NCI-H524 treated with DMSO at 0.1 percent for 48 hours (cell line): ENCODE data around the gene SPART.
A peak's percentile ranks its signal among the peaks of the same experiment; 100 is the strongest.

Experiments
- DNase-seq: peaks from one replicate; lab custom pipeline; 2025; lab: John Stamatoyannopoulos, UW

SPART gene, protein sequence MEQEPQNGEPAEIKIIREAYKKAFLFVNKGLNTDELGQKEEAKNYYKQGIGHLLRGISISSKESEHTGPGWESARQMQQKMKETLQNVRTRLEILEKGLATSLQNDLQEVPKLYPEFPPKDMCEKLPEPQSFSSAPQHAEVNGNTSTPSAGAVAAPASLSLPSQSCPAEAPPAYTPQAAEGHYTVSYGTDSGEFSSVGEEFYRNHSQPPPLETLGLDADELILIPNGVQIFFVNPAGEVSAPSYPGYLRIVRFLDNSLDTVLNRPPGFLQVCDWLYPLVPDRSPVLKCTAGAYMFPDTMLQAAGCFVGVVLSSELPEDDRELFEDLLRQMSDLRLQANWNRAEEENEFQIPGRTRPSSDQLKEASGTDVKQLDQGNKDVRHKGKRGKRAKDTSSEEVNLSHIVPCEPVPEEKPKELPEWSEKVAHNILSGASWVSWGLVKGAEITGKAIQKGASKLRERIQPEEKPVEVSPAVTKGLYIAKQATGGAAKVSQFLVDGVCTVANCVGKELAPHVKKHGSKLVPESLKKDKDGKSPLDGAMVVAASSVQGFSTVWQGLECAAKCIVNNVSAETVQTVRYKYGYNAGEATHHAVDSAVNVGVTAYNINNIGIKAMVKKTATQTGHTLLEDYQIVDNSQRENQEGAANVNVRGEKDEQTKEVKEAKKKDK

DNA sequence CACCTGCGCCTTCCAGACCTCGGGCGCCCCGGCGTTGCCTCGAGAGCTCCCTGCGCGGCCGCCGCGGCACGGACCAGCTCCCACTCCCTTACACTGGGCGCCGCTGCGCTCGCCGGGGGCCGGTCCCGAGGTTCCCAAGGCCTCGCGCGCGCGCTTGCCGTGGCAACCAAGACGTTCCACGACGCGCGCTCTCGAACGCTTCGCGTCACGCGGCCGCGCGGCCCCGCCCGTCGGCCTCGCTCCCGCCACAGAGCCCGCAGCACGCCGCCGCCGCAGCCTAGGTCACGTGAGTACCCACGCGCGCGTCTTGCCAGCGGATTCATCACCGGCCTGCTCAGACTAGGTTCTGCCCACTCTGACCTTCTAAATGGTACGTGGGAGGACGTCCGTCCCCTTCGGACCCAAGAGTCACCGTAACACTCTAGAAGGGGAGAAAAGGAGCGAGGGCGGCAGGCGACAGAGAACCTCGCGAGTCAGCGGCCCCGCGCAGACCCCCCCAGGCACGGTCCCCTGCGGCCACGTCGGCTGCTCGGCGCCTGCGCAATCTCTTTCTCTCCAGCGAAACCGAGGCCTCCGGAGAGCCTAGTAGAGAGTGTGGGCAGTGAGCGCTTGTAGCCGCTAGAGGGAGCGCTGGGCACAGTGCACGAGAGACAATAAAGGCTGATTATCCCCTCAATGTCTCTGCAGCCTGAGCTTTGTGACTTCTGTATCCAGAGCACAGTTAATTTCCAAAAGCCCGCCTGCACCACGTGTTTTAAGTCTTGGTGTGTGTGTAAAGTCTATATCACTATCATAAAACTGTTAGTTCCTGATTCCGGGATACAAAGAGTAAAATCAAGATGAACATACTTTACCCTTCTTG is at the start of gene SPART:
Gene SPART, minus strand, starts transcription at position 173 of the 862 bp plus-strand sequence. CDS start 10,564 bp downstream, outside the sequence.
- peak; percentile 46 for DNase-seq

DNA sequence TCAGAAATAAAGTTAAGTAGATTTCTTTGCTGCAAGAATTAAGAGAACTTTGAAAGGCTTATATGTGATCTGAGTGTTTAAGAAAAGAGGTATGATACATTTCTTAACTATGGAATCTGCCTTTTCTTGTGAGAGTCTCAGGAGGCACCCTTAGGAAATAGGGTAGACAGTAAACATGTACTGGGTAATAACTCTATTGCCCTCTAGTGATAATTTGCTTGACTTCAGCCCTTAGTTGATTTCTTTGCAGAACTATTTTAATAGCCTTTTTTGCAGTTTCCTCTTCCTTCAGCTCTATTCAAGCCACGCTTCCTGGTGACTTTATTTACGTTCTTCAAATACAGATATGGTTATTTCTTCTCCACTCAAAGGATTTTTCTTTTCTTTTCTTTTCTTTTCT is 49.1 kb upstream of the SPART start:
- no peak for DNase-seq

DNA sequence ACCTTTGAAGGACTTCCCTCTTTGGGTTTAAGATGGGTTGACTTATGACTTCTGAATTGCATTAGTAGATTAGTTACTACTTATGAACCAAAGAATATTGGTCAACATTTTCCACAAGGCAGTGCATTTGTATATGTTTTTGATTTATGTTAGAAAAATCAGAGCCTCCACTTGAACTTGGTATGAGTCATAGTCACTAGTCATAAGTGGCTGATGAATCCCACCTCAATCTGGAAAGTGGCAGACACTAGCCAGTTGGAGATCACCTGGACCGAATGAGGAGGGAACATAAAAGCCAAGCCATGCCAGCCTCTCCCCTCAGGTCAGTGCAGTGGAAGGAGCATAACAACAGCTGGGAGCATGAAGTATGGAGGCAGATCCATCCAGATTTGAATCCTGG is 39.3 kb upstream of the SPART start:
- DNase-seq, result no peak

DNA sequence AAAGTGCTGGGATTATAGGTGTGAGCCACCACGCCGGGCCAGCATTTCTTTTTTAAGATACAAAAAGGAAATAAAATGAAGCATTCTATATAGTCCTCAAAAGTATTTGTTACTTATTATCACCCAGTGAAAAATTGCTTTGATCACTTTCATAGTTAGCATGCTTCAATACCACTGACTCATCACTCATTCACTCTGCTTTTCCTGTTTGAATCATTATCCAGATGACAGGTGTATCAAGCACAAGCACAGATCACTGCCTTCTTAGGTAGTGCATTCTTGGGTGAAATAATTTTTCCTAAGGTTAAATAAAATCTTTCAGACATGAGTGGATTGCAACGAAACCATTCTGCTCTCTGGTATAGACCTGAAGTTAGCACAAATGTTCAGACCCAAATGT is 35.8 kb upstream of the SPART start:
- DNase-seq, result no peak

DNA sequence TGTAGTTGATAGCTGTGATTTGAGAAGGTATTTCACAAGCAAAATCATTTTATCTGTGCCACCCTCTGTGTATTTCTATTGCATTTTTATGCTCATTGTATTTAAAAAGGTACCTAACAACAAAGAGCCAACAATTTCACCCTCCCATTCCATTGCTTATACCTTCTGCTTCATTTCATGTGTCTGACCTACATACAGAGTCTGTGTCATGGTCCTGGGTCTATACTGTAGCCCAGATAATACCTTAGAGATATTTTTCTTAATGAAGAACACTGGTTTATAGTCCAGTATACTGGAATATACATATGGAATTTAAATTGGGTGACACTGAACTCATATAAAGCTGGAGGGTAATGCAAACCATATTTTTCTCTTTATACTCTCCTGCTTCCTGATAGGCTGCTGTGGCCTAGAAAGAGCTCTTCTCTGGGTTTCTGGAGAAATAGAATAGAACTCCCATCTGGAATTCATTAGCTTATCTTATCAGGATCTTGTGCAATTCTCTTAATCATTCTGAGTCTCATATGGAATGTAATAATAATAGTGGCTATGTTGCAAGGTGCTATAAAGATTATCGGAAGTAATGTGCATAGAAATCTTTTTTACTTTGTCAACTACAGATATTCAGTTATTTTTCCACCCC is 31.8 kb upstream of the SPART start:
- DNase-seq, result no peak

DNA sequence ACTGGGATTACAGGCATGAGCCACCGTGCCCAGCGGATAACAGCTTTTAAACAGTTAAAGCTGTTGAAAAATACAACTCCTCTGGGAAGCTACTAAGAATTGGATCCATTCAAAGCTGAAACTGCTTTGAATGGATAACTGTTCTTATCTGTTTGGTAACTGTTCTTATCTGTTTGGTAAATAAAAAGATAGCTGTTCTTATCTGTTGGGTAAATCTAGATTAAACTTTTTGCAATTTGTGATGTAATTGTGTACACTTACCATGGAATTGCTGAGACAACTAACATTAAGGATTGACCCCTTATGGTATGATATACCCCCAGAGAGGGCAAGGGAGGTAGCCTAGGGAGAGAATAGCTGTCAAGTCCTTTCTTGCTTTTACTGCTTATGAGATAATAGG is 27.9 kb upstream of the SPART start:
- DNase-seq, result no peak

DNA sequence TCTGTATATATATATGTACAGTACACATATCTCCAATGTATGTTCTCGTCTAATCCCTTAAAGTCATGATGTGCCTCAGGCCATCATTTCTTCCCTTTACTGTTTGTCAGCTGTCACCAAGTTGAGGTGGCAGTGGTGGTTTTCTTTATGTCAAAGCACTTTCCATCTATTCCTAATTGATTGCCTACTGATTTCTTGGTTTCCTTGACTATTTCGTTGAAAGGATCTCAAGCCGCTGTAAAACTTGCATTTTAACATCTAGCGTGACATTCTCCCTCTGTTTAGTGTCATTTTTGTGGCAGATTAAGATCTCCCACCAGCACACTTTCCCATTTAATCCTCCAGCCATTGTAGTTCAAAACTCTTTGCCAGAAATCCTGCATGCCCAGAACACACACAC is 25.0 kb upstream of the SPART start:
- DNase-seq, result no peak

DNA sequence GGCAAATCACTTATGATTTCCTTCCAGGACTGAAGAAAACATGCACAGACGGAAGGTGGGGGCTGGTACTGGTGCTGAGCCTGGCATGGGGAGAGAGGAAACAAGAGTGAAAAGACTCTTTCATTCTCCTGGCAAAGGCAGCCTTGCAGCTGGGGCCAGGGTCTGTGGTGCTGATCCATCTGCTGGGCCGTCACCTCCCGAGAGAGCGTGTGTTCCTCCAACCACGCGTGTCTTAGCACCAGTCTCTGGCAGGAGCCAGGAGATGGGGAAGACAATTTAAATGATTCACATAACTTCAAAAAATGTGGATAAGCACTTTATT is 23.9 kb upstream of the SPART start:
- no peak for DNase-seq

DNA sequence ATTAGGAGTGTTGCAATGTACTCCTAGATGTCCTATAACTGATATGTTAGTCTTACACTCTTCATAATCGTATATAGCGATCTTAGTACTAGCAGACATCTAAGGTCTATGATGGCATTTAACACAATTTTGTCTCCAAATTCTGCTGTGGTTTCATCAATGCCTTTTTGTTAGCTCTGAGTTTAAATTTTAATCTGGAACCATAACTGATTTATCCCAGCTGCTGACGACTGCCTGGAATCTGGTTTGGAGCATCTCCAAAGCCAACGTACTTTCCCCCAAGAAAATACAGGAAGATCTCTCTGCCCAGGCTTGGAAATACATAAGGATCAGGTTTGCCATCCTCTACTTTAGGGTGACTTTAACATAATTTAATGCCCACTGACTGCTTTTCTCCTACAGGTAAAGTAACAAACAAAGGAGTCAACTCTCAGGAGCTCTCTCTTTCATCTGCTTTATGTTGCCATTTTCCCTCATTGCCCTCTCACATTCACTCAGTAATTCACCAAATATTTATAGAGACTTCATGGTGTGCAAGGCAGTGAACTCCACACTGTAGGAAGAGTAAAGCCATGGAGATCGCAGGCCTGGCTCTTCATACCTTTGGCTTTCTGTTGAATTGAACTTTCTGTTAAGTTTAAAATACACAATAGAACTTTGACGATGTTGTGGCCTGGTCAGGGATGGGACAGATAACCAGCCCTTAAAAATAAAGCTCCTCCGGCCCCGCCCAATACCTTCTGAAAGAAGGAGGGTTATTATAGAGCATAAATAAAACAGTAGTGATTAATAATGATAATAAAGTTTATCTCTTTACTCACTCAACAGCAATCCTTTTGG is 23.3 kb upstream of the SPART start:
- DNase-seq, result no peak

DNA sequence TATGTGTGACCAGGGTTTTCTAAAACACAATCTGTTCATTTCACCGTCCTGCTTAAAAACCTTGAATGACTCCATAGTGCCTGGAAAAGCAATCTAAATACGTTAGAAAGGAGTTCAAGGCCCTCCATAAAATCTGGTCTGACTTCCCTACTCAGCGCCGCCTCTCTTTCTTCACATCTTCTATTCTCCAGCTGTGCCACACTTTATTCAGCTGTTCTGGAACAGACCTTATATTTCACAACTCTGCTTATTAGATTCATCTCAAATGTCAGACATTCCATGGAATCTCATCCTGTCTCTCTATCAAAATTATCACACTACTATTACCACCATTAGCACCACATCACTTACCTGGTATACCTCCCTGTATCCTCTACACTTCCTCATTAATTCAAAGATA is 19.8 kb upstream of the SPART start:
- DNase-seq, result no peak

DNA sequence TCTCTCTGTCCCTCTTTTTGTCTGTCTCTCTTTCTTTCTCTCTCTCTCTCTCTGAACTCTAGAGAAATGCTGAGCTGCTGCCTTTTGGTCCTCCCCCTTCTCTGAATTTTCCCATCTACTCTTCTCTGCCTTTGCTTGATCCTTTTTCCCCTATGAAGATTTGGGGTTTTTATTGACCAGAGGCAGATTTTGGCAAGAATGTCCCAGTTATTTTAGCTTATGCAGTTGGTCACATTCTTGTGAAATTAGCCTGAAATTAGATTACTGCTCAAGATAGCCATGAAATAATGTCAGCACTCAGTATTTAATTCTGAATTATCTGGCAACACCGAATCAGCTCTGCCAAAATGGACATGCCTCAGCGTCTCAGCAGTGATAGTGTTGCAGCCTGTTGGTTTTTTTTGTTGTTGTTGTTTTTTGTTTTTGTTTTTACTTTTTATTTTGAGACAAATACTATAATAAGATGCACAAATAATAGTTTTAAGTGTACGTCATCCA is 17.2 kb upstream of the SPART start:
- DNase-seq, result no peak

DNA sequence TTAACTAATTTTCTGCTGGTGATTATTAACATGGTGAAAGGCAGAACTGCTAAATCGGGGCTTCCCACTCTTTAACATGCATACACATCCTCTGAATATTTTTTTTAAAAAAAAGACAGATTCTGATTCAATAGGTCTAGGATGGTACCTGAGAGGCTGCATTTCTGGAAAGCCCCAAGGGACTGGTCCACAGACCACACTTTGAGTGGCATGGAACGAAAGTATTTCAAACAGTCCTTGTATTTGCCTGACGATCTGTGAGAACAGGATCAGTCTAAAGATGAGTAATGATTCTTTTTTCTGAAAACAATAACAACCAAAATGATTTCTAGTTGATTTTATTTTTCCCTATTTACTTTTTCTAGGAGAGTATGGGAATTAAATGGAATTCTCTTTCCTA is 16.7 kb upstream of the SPART start:
- DNase-seq, result no peak

DNA sequence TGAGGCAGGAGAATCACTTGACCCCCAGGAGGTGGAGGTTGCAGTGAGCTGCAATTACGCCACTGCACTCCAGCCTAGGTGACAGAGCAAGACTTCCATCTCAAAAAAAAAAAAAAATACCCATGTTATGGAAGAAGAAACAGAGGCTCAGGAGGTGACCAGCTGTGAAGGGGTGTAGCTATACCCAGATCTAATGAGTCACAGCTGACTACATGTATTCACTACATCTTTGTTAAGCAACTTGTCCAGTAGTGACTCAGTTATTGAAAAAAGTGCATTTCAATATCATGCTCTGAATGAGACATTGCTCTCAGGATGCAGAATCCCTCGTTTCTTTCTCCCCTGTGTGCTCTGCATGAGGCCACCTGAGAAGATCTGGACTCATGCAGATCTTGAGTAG is 16.1 kb upstream of the SPART start:
- DNase-seq, result no peak

DNA sequence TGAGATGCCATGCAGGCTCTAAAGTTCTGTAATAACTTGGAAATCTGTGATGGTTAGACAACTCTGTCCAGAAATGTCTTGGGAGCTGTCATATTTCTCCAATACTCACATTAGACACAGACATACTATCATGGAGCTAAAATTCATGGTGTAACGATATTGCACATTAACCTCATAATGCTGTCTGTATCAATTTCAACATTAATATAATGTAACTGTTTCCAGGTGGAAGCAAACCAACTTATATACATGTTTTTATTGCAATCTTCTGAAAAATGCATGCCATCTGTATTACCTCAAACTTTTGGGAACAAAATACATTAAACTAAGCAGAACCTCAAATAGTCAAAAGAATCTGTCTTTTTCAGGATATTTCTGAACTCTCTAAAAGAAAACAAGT is 14.7 kb upstream of the SPART start:
- DNase-seq, result no peak

DNA sequence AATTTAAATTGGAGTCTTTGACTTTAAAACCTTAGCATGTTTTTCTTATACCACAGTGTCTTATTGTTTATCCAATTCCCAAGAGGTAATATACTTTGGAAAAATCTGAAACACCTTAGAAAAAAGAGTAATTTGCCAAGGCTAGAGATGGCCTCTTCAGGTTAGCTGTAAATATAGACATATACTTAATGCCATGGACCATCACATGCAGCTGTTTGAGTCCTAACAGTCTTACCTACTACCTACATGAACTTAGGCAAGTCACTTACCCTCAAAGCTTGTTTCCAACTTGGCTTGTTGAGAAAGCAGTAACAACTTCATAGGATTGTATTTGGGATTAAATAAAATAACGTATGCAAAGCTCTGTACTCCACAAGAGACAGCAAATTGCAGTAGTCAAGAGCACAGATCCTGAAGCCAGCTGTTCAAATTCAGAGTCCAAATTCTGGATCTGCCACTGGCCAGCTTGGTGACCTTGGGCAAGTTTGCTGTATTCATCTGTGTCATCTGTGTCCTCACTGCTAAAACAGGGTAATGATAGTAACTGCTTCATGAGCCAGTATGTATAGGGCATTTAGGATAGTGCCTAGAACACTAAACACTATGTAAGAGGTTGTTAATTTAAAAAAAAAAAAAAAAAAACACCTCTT is 13.2 kb upstream of the SPART start:
- DNase-seq, result no peak

DNA sequence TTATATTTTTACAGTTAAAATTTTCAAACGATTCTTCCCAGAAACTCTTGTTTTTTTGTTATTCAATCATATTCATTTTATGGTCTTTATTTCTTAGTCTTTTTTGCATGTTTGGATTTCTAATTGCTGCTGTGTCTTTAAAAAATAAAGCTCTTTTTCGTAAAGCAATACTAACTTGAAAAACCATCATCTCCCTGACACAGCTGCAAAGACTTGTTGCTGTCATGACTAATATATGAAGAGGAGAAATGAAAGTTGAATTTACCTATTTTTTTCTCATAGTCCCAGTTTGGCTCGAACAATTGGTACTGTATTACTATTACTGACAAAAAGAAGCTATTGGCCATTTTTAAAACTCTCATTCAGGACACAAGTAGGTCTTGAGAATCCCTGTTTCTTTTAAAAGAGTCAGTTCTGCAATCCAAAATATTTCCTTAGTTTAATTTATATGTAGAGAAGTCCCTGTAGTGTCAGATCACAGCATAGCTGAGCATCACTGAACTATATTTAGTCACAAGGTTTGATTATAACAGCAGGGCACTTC is 12.1 kb upstream of the SPART start:
- DNase-seq, result no peak

DNA sequence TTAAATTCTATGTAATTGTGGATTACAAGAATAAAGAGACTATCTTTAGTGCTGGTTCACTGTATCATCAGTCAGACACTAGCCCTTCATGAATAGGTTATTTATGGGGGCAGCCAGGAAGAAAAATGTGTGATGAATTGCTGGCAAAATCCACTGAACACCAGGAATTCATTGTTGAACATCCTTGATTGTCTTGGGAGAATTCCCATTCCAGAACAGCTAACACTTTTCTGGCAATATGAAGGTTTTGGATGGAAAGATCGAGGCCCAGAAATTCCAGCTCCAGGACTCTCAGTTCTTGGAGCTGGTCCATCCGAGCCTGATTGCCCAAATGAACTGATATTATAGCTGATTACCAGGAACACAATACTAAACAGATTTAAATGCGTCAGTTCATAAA is 11.5 kb upstream of the SPART start:
- DNase-seq, result no peak

DNA sequence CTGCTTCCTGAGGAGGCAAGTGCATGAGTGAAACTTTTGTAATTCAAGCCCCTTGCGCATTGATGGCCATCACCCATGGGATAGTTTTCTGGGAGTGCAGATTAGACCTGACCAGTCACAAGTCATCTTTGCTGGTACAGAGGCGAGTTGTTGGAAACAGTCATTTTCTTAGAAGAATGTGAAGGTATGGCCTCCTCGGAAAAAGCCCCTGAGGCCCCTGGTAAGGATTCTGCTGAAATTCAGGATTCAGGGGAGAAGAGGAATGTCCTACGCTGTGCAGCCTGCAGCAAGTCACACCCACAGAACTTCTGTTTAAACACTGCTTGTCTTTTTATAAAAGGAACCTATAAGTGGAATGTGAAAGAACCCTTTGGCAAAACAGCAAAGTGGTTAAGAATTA is 11.0 kb upstream of the SPART start:
- no peak for DNase-seq

DNA sequence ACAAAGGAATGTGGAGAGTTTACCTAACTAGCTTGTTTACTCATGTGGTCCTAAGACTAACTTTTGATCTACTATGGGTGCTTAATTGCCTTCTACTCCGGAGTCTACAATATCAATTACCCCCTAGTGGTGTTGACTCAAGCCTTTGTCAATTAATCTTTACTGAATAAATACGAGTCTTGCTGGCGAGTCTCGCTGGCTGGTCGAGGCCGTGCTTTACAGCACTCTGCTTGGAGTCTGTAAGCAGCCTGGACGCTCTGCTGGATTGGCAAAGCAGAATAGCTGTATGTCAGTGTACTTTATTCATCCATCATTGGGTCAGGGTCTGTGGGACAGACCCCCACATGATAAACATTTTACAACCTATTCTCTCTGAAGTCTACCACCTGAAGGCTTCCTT is 9.9 kb upstream of the SPART start:
- no peak for DNase-seq

DNA sequence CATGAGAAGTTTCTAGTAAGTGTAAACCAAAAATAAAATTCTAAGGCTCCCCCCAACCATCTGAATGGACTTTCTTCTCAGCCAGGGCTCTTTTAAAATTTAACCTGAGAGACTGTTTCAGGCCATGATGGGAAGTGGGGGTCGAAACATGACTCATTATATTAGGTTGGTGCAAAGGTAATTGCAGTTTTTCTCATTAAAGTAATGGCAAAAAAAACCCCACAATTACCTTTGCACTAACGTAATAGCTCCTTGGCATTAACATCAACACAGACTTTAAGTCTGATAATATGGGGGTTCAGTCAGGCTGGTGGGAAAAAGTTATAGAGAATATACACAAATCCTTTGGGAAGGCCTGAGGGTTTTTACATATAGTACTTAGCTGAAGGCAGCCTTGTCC is 9.4 kb upstream of the SPART start:
- no peak for DNase-seq
